ENCODE data around the gene GBX1. TPM values are rescaled to one million over a fixed set of nuclear protein-coding genes. Genes with fewer than 3 reads are reported as not detected.

Gene GBX1
- polyA plus RNA-seq, 1 donor from 2014 or later: not detected

DNA sequence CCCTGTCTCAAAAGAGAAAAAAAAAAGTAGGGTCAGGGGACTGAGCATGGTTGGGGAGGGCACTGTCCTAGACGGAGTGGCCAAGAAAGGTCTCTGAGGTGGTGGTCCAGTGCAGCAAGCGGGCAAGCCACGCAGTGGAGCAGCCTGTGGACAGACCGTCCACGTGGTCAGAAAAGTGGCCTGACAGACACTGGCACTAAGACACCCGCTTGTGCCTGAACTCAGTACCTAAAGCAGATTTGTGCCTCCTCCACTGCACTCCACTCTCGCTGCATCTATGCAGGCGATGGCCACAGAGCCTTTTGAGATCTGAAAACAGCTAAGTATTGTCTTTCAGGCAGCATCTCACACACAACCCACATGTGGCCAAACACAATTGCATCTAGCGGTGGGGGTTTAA, 10.7 kb upstream of the GBX1 start:
- H3K27me3 ChIP-seq (ENCODE audit: insufficient read depth, low read depth, low read length): no peaks in the 10 kb centered on the region
- no peaks in the 10 kb centered on the region for H3K79me2 ChIP-seq (replicated peaks; ENCODE audit: insufficient read depth, low read length)
- no peaks in the 10 kb centered on the region for H3K36me3 ChIP-seq (ENCODE audit: insufficient read depth, low read length)
- H3K9ac ChIP-seq (ENCODE audit: low read length): no peak overlapping the region
- no peak overlapping the region for H3K27ac ChIP-seq (ENCODE audit: low read length)
- no peak for TF ChIP-seq MXI1 (conservative IDR thresholded peaks at IDR 0.05; ENCODE audit: poor library complexity, severe bottlenecking)
- TF ChIP-seq EP300 (conservative IDR thresholded peaks at IDR 0.05; ENCODE audit: poor library complexity, severe bottlenecking): no peak
- TF ChIP-seq RAD21 (conservative IDR thresholded peaks at IDR 0.05): no peak
- no peaks in the 10 kb centered on the region for H4K20me1 ChIP-seq (ENCODE audit: insufficient read depth)
- no peaks in the 10 kb centered on the region for H3K9me3 ChIP-seq (ENCODE audit: low read length)
- H3K4me3 ChIP-seq (ENCODE audit: low read length): no peak overlapping the region
- H2AFZ ChIP-seq (ENCODE audit: low read depth, low read length): no peak overlapping the region
- H3F3A ChIP-seq (ENCODE audit: insufficient read depth, low read length, poor library complexity, severe bottlenecking): no peaks in the 10 kb centered on the region
- no peaks in the 10 kb centered on the region for H3K9me2 ChIP-seq (ENCODE audit: insufficient read depth, low read length)
- no peak overlapping the region for H3K4me2 ChIP-seq (ENCODE audit: low read length)

DNA sequence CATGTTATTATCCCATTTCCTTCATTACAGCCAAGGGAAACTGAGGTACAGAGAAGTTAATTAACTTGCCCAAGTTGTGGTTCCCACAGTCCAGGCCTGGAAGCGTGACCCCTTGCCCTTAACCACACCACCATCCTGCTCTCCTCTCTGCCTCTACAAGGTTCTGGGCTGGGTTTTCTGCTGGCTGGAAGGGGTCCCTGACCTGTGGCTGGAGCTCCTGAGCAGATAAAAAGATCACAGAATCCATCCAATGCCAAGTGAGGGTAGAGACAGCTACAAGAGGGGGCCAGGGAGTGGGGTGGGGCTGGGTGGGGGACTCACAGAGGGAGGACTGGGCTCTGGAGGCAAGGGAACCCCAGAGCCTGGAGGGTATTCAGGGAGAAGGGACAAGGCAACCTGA, 9.8 kb upstream of the GBX1 start:
- Histone ChIP-seq H3K27ac (ENCODE audit: low read length) (no peak overlapping the region), H3K36me3 (ENCODE audit: insufficient read depth, low read length) (no peaks in the 10 kb centered on the region)
- TF ChIP-seq, protein P1, sequence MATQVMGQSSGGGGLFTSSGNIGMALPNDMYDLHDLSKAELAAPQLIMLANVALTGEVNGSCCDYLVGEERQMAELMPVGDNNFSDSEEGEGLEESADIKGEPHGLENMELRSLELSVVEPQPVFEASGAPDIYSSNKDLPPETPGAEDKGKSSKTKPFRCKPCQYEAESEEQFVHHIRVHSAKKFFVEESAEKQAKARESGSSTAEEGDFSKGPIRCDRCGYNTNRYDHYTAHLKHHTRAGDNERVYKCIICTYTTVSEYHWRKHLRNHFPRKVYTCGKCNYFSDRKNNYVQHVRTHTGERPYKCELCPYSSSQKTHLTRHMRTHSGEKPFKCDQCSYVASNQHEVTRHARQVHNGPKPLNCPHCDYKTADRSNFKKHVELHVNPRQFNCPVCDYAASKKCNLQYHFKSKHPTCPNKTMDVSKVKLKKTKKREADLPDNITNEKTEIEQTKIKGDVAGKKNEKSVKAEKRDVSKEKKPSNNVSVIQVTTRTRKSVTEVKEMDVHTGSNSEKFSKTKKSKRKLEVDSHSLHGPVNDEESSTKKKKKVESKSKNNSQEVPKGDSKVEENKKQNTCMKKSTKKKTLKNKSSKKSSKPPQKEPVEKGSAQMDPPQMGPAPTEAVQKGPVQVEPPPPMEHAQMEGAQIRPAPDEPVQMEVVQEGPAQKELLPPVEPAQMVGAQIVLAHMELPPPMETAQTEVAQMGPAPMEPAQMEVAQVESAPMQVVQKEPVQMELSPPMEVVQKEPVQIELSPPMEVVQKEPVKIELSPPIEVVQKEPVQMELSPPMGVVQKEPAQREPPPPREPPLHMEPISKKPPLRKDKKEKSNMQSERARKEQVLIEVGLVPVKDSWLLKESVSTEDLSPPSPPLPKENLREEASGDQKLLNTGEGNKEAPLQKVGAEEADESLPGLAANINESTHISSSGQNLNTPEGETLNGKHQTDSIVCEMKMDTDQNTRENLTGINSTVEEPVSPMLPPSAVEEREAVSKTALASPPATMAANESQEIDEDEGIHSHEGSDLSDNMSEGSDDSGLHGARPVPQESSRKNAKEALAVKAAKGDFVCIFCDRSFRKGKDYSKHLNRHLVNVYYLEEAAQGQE (IDR thresholded peaks at IDR 0.05; ENCODE audit: borderline replicate concordance): no peak
- TF ChIP-seq SMC3 (conservative IDR thresholded peaks at IDR 0.05; ENCODE audit: poor library complexity) (no peak), POLR2AphosphoS5 (IDR thresholded peaks at IDR 0.05) (no peak), EZH2 (IDR thresholded peaks at IDR 0.05; ENCODE audit: borderline replicate concordance, insufficient read depth, low read length, poor library complexity, severe bottlenecking) (no peak), MXI1 (conservative IDR thresholded peaks at IDR 0.05; ENCODE audit: poor library complexity, severe bottlenecking) (no peak), EP300 (conservative IDR thresholded peaks at IDR 0.05; ENCODE audit: poor library complexity, severe bottlenecking) (no peak)
- TF ChIP-seq, protein P2, sequence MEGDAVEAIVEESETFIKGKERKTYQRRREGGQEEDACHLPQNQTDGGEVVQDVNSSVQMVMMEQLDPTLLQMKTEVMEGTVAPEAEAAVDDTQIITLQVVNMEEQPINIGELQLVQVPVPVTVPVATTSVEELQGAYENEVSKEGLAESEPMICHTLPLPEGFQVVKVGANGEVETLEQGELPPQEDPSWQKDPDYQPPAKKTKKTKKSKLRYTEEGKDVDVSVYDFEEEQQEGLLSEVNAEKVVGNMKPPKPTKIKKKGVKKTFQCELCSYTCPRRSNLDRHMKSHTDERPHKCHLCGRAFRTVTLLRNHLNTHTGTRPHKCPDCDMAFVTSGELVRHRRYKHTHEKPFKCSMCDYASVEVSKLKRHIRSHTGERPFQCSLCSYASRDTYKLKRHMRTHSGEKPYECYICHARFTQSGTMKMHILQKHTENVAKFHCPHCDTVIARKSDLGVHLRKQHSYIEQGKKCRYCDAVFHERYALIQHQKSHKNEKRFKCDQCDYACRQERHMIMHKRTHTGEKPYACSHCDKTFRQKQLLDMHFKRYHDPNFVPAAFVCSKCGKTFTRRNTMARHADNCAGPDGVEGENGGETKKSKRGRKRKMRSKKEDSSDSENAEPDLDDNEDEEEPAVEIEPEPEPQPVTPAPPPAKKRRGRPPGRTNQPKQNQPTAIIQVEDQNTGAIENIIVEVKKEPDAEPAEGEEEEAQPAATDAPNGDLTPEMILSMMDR (IDR thresholded peaks at IDR 0.05; ENCODE audit: poor library complexity, severe bottlenecking): no peak

DNA sequence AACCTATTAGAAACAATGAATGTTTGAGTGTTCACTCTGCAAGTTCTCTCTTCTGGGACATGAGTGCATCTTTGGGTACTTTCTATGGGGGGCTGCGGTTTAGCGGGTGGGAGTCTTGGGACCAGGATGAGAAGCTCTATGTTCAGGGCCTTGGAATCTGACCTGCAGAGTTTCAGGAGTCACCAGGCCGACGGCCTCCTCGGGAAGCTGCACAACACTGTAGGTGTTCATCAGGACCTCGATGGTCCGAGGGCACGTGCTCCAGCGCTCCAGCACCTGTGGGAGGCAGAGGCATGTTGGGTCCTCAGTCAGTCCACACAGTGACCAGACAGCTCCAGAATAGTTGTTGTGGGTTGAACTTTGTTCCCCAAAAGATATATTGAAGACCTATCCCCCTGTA, 8.9 kb upstream of the GBX1 start:
- H3K9me3 ChIP-seq (ENCODE audit: low read length): no peaks in the 10 kb centered on the region
- H2AFZ ChIP-seq (ENCODE audit: low read depth, low read length): no peak overlapping the region
- H3K9me2 ChIP-seq (ENCODE audit: insufficient read depth, low read length): no peaks in the 10 kb centered on the region
- H3K4me3 ChIP-seq (ENCODE audit: low read length): no peak overlapping the region
- H3K9ac ChIP-seq (ENCODE audit: low read length): no peak overlapping the region
- no peaks in the 10 kb centered on the region for H4K20me1 ChIP-seq (ENCODE audit: insufficient read depth)
- no peak overlapping the region for H3K27ac ChIP-seq (ENCODE audit: low read length)
- no peaks in the 10 kb centered on the region for H3K36me3 ChIP-seq (ENCODE audit: insufficient read depth, low read length)
- H3F3A ChIP-seq (ENCODE audit: insufficient read depth, low read length, poor library complexity, severe bottlenecking): no peaks in the 10 kb centered on the region
- H3K4me2 ChIP-seq (ENCODE audit: low read length): no peak overlapping the region
- no peak for TF ChIP-seq TAF1 (IDR thresholded peaks at IDR 0.05; ENCODE audit: low read depth)
- TF ChIP-seq MXI1 (conservative IDR thresholded peaks at IDR 0.05; ENCODE audit: poor library complexity, severe bottlenecking): no peak
- TF ChIP-seq, protein P2 (IDR thresholded peaks at IDR 0.05; ENCODE audit: poor library complexity, severe bottlenecking): no peak
- TF ChIP-seq POLR2AphosphoS5 (IDR thresholded peaks at IDR 0.05): no peak
- no peak for TF ChIP-seq EZH2 (IDR thresholded peaks at IDR 0.05; ENCODE audit: borderline replicate concordance, insufficient read depth, low read length, poor library complexity, severe bottlenecking)
- TF ChIP-seq, protein P1 (IDR thresholded peaks at IDR 0.05; ENCODE audit: borderline replicate concordance): no peak
- no peak for TF ChIP-seq EP300 (conservative IDR thresholded peaks at IDR 0.05; ENCODE audit: poor library complexity, severe bottlenecking)
- no peak for TF ChIP-seq SMC3 (conservative IDR thresholded peaks at IDR 0.05; ENCODE audit: poor library complexity)
- TF ChIP-seq RAD21 (conservative IDR thresholded peaks at IDR 0.05): no peak
- no peaks in the 10 kb centered on the region for H3K27me3 ChIP-seq (ENCODE audit: insufficient read depth, low read depth, low read length)
- no peaks in the 10 kb centered on the region for H3K79me2 ChIP-seq (replicated peaks; ENCODE audit: insufficient read depth, low read length)

More for the DNA sequence above, 9.8 kb upstream of the GBX1 start:
- Histone ChIP-seq H2AFZ (ENCODE audit: low read depth, low read length) (no peak overlapping the region), H3K4me3 (ENCODE audit: low read length) (no peak overlapping the region), H3K9ac (ENCODE audit: low read length) (no peak overlapping the region), H3K79me2 (replicated peaks; ENCODE audit: insufficient read depth, low read length) (no peaks in the 10 kb centered on the region), H3F3A (ENCODE audit: insufficient read depth, low read length, poor library complexity, severe bottlenecking) (no peaks in the 10 kb centered on the region), H3K4me2 (ENCODE audit: low read length) (no peak overlapping the region), H3K27me3 (ENCODE audit: insufficient read depth, low read depth, low read length) (no peaks in the 10 kb centered on the region), H3K9me2 (ENCODE audit: insufficient read depth, low read length) (no peaks in the 10 kb centered on the region), H4K20me1 (ENCODE audit: insufficient read depth) (no peaks in the 10 kb centered on the region), H3K9me3 (ENCODE audit: low read length) (no peaks in the 10 kb centered on the region)

Data from neural cell (in vitro differentiated cells).